Measurements from ENCODE around the gene UNC93A. TPM values are rescaled to one million over a fixed set of nuclear protein-coding genes. Genes with fewer than 3 reads are reported as not detected.

Gene UNC93A
- polyA plus RNA-seq, 6 donors from 2014 or later: not detected

DNA sequence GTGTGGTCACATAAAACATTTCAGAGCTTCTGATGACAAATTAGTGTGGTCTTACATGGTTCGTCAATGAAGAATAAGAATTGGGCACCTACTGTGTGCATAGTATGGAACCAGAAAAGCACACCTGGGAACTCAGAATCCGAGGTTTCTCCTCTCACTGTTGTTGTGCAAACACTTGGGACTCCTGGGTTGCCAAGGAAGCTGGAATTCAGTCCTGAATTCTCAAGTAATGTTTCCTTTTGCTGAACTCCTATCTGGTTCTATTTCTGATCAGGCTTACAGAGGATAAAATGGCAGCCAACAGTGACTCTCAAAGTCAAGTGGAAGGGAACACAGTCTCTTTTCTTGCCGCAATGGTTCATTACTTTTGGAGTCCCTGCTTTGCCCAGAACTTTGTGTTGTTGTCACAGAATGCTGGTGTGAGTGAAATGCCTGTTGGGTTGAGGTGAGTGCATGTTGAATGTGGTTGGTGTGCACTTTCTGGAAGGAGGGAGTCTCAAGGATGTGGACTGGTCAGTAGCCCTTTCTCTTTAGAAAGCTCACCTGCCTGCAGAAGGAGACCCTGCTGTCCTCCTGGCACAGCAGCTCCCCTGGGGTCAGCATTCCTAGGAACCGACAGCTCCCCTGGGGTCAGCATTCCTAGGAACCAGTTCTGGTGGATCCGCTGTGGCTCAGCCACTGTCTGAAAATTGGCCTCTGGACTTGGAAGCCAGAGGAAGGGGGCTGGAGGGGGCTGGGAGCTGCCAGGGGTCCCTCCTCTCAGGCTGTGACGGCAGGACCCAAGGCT, 1.4 kb downstream of the UNC93A start:
- H3K9me3 Mint-ChIP-seq: peaks cover 0 to under 1% (median 0%) of the 10 kb centered on the region in 7 donors

DNA sequence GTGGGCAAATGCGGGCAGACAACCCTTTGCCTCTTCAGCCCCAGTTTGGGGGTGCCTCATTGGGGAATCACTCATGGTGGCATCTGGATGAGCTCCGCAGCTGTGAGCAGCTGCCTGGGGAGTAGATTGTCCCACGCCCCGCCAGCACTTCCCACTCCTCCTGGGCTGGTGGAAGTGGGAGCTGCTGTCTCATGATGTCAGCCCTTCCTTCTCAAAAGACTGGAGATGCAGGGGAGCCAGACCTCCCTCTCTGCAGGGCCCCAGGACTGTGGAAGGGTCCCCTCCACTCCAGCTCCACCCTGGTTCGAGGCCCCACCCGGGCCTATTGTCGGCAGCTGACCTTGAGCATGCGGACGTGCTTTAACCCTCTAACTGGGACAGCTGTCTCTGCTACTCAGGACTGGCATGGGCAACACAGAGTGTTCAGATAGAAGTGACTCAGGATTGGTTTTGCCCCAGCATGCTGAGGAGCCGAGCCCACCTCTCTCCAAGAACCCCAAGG, 2.0 kb downstream of the UNC93A start:
- H3K4me1 Mint-ChIP-seq: peaks cover 3 to 5% (median 5%) of the 10 kb centered on the region in 3 donors
- no peak overlapping the region for H3K4me3 Mint-ChIP-seq
- DNase-seq (no peak), ATAC-seq (ENCODE audit: low read depth in 2 of 2) (no peak)
- peaks cover 0 to 7% (median 0%) of the 10 kb centered on the region in 7 donors for H3K9me3 Mint-ChIP-seq
- peaks cover 5 to 6% of the 10 kb centered on the region in 2 donors for H3K36me3 Mint-ChIP-seq
- H3K27ac Mint-ChIP-seq: no peak overlapping the region
- peaks cover 23 to 55% (median 49%) of the 10 kb centered on the region in 3 donors for H3K27me3 Mint-ChIP-seq

More for the DNA sequence above, 1.4 kb downstream of the UNC93A start:
- H3K27ac Mint-ChIP-seq: no peak overlapping the region
- no peak overlapping the region for H3K4me3 Mint-ChIP-seq
- peaks cover 22 to 48% (median 44%) of the 10 kb centered on the region in 3 donors for H3K27me3 Mint-ChIP-seq
- DNase-seq (no peak), ATAC-seq (ENCODE audit: low read depth in 2 of 2) (no peak)
- H3K4me1 Mint-ChIP-seq: no peaks in the 10 kb centered on the region
- peaks cover under 1 to 6% of the 10 kb centered on the region in 2 donors for H3K36me3 Mint-ChIP-seq

DNA sequence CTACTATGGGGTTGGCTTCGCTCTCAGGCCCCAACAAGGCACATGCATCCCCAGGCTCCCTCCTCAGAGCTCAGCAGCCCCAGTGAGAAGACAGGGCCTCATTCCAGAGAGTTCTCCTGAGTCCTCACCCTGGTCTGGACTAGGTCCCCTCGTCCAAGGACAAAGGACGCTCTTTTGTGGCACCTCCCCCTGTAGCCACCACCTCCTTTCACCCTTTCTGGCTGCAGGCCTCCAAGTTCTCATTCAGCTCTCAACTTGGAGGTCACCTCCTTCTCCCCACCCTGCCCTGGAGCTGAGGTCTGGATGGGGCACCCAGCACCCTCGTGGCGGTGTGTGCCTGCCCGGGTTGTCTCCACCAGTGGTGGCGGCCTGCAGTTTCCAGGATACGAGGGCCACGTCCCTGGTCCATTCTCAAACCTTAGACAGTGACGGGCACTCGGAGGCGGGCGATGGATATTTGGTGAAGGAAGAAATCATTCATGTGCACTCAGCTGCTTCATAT, 2.5 kb downstream of the UNC93A start:
- Mint-ChIP-seq H3K9me3 (peaks cover 0 to 9% (median 0%) of the 10 kb centered on the region in 7 donors), H3K27ac (no peak overlapping the region), H3K4me3 (no peak overlapping the region), H3K36me3 (peaks cover 5 to 6% of the 10 kb centered on the region in 2 donors), H3K27me3 (peaks cover 19 to 59% (median 52%) of the 10 kb centered on the region in 3 donors), H3K4me1 (peaks cover 4 to 9% (median 9%) of the 10 kb centered on the region in 3 donors)
- ATAC-seq (ENCODE audit: low read depth in 2 of 2) (no peak), DNase-seq (no peak)

DNA sequence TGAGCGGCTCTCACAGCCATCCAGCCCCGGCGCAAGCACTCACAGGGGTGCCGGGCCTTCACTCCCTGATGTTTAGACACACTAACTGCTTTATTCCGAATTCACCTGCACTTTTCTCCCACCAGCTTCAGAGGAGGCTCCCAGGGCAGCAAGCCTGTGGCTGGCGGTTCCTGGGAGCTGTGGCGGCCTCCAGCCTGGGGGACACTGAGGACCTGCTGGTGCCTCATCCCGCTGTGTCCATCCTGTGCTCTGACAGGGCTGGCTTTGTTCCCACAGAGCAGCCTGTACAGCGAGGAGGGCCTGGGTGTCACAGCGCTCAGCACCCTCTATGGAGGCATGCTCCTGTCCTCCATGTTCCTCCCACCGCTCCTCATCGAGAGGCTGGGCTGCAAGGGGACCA, 3.1 kb downstream of the UNC93A start:
- peaks cover 5 to 6% of the 10 kb centered on the region in 2 donors for H3K36me3 Mint-ChIP-seq
- peaks cover 0 to 9% (median 0%) of the 10 kb centered on the region in 7 donors for H3K9me3 Mint-ChIP-seq
- H3K27me3 Mint-ChIP-seq: peaks cover 19 to 59% (median 52%) of the 10 kb centered on the region in 3 donors
- ATAC-seq (ENCODE audit: low read depth in 2 of 2): no peak
- DNase-seq: no peak
- no peak overlapping the region for H3K4me3 Mint-ChIP-seq
- H3K4me1 Mint-ChIP-seq: peaks cover 4 to 9% (median 9%) of the 10 kb centered on the region in 3 donors
- no peak overlapping the region for H3K27ac Mint-ChIP-seq

DNA sequence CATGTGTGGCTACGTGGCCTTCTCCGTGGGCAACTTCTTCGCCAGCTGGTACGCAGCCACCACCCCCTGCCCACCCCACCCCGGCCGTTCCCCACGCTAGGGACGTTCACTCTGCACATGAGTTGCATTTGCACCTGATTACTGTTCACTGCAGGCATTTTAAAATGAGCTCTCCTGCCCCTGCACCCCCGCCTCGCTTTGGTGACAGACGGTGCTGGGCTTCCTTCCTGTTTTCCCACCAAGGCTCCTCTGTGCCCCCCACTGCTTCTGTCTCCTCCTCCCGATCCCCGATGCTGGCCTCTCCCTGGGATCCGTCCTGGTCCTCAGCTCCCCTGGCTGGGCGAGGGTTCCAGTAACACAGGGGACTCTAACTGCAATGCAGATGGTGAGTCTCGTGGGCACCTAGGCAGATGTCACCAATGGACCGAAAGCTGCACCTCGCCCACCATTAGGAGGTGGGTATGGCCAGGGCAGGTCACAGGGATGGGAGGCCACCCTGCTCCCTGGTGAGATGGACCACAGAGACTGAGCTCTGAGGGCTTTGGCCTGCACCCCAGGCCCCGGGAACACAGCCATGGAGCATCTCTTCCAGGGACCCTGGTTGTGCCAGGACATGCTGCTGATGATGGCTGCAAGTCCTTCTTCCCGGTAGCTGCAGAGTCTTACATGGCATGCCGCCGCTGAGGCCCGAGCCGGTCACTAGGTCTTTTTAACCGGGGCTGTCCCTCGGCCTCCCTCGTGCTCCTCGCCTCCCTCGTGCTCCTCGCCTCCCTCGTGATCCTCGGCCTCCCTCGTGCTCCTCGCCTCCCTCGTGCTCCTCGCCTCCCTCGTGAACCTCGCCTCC, 3.8 kb downstream of the UNC93A start:
- Mint-ChIP-seq H3K4me1 (peaks cover 4 to 9% (median 9%) of the 10 kb centered on the region in 3 donors), H3K9me3 (peaks cover 0 to 9% (median 0%) of the 10 kb centered on the region in 7 donors), H3K27ac (no peak overlapping the region), H3K27me3 (peaks cover 19 to 62% (median 57%) of the 10 kb centered on the region in 3 donors), H3K4me3 (no peak overlapping the region), H3K36me3 (peaks cover 5 to 6% of the 10 kb centered on the region in 2 donors)
- DNase-seq (no peak), ATAC-seq (ENCODE audit: low read depth in 2 of 2) (no peak)

DNA sequence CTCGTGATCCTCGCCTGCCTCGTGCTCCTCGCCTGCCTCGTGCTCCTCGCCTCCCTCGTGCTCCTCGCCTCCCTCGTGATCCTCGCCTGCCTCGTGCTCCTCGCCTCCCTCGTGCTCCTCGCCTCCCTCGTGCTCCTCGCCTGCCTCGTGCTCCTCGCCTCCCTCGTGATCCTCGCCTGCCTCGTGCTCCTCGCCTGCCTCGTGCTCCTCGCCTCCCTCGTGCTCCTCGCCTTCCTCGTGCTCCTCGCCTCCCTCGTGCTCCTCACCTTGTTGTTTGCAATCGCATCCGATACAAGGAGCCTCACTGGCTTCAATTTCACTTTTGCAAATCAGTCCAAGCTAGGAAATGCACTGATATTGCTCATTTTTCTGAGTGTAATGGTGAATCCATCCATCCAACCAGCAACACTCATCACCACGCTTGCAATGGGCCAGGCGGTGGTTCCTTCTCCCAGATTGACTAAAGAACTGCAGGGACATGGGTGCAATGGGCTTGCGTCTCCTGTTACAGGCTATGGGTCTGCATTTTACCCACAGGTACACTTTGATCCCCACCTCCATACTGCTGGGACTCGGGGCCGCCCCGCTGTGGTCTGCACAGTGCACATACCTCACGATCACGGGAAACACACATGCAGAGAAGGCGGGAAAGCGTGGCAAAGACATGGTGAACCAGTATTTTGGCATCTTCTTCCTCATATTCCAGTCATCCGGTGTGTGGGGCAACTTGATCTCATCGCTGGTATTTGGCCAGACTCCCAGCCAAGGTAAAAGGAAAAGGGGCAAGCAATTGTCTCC, 4.6 kb downstream of the UNC93A start:
- peak overlapping the region in 1 of 6 donors; percentile 14 for H3K27ac Mint-ChIP-seq
- H3K4me1 Mint-ChIP-seq: peaks cover 4 to 9% (median 9%) of the 10 kb centered on the region in 3 donors
- DNase-seq: no peak
- H3K27me3 Mint-ChIP-seq: peaks cover 23 to 68% (median 62%) of the 10 kb centered on the region in 3 donors
- peaks cover 5 to 6% of the 10 kb centered on the region in 2 donors for H3K36me3 Mint-ChIP-seq
- no peak for ATAC-seq (ENCODE audit: low read depth in 2 of 2)
- peaks cover 0 to 9% (median 0%) of the 10 kb centered on the region in 7 donors for H3K9me3 Mint-ChIP-seq
- H3K4me3 Mint-ChIP-seq: no peak overlapping the region

DNA sequence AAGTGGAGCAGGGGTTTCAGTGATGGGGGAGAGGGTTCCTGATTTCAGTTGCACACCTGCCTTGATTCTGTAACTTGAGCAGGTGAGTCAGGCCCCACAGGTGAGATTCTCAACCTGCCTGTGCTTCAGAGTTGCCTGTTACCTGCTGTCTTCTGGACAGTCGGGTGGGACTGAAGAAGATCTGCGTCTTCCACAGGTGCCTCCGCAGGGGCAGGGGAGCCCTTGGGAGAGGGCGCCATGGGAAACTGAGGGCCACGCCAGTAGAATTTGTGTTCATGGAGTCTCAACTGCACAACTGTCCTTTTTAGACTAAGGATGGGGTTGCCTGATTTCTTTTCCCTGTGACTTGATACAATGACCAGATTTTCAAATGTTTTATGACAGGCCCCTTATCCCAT, 5.2 kb downstream of the UNC93A start:
- H3K27me3 Mint-ChIP-seq: peaks cover 23 to 68% (median 62%) of the 10 kb centered on the region in 3 donors
- H3K27ac Mint-ChIP-seq: peak overlapping the region in 1 of 6 donors; percentile 14
- H3K4me3 Mint-ChIP-seq: no peak overlapping the region
- ATAC-seq (ENCODE audit: low read depth in 2 of 2): no peak
- no peak for DNase-seq
- peaks cover 5 to 6% of the 10 kb centered on the region in 2 donors for H3K36me3 Mint-ChIP-seq
- H3K9me3 Mint-ChIP-seq: peaks cover 0 to 9% (median 0%) of the 10 kb centered on the region in 7 donors
- peaks cover 4 to 9% (median 9%) of the 10 kb centered on the region in 3 donors for H3K4me1 Mint-ChIP-seq

DNA sequence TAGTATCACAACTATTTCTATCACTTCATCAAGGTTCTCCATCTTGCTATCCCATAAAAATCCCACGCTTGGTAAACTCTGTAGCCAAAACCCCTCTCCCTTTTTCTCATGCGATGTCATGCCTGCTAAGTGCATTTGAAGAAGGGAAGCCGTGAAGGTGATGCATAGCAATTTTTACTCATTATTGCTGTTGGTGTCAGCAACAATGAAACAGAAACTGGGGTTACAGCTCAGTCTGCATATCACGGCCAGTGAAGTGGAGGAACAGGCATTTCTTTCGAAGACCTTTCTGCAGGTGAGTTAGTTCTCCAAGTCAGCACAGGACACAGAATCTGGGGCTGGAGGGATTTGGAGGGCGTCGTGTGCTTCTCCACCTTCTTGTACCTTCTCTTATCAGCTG, 5.8 kb downstream of the UNC93A start:
- Mint-ChIP-seq H3K4me1 (peaks cover 4 to 9% (median 9%) of the 10 kb centered on the region in 3 donors), H3K27me3 (peaks cover 25 to 73% (median 62%) of the 10 kb centered on the region in 3 donors), H3K27ac (peak overlapping the region in 1 of 6 donors; percentile 10)

DNA sequence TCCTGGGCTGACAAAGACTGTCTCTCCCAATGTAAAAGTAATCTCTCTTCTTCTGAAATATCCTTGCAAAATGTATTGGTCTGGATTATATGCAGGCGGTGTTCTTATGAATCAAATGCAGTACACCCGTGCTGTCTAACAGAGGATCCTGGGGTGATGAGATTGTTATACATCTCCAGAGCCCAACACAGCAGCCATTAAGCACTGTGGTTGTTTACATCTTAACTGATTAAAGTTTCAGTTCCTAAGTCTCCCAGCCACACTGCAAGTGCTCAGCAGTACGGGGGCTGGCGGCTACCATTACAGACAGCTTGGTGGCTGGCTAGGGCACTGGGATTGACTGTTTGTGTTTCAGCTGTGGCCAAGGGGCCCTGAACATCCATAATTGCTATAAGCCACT, 7.0 kb downstream of the UNC93A start:
- Mint-ChIP-seq H3K9me3 (peaks cover 0 to 9% (median 1%) of the 10 kb centered on the region in 7 donors), H3K27ac (peak overlapping the region in 3 of 6 donors; percentile 17 to 65 (median 17)), H3K27me3 (peaks cover 27 to 74% (median 68%) of the 10 kb centered on the region in 3 donors), H3K4me3 (no peak overlapping the region), H3K4me1 (peaks cover 4 to 9% (median 9%) of the 10 kb centered on the region in 3 donors), H3K36me3 (peaks cover 5 to 6% of the 10 kb centered on the region in 2 donors)
- DNase-seq (no peak), ATAC-seq (ENCODE audit: low read depth in 2 of 2) (peak in 1 of 2 donors; percentile 28)

More for the DNA sequence above, 5.8 kb downstream of the UNC93A start:
- DNase-seq (no peak), ATAC-seq (ENCODE audit: low read depth in 2 of 2) (no peak)
- H3K36me3 Mint-ChIP-seq: peaks cover 5 to 6% of the 10 kb centered on the region in 2 donors
- no peak overlapping the region for H3K4me3 Mint-ChIP-seq
- H3K9me3 Mint-ChIP-seq: peaks cover 0 to 9% (median 0%) of the 10 kb centered on the region in 7 donors

DNA sequence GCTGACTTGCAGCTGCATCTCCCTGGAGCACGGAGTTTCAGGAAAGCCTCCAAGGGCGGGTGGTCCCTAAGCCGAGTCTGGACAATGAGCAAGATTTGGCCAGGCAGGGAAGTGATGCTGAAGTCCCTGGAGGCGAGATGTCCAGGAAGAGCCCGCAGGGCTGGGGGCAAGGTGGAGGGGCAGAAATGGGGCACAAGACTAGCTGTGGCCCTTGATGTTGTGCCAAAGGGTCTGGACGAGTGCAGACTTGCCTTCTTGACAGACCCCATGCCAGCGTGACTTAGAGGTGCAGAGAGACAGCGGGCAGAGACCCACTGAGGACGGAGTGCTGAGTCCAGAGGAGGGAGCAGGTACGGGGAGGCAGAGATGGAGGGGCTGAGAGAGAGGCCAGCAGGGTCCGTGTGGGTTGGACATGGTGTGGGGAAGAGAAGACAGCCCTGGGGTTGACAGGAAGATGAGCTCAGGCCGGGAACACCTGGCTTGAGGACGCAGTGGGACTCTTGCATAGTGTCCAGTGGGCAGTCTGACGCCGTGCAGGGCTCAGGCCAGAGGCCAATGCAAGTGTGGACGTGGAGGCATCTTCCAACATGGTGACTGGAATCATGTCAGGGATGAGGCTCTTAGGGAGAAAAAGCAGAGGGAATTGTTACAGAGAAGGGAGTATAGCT, 8.7 kb downstream of the UNC93A start:
- Mint-ChIP-seq H3K36me3 (peaks cover 5 to 6% of the 10 kb centered on the region in 2 donors), H3K27ac (peak overlapping the region in 1 of 6 donors; percentile 30), H3K27me3 (peaks cover 32 to 68% (median 66%) of the 10 kb centered on the region in 3 donors), H3K4me3 (no peak overlapping the region), H3K4me1 (peaks cover 4 to 9% (median 9%) of the 10 kb centered on the region in 3 donors), H3K9me3 (peaks cover 0 to 9% (median 1%) of the 10 kb centered on the region in 7 donors)
- DNase-seq (no peak), ATAC-seq (ENCODE audit: low read depth in 2 of 2) (no peak)

DNA sequence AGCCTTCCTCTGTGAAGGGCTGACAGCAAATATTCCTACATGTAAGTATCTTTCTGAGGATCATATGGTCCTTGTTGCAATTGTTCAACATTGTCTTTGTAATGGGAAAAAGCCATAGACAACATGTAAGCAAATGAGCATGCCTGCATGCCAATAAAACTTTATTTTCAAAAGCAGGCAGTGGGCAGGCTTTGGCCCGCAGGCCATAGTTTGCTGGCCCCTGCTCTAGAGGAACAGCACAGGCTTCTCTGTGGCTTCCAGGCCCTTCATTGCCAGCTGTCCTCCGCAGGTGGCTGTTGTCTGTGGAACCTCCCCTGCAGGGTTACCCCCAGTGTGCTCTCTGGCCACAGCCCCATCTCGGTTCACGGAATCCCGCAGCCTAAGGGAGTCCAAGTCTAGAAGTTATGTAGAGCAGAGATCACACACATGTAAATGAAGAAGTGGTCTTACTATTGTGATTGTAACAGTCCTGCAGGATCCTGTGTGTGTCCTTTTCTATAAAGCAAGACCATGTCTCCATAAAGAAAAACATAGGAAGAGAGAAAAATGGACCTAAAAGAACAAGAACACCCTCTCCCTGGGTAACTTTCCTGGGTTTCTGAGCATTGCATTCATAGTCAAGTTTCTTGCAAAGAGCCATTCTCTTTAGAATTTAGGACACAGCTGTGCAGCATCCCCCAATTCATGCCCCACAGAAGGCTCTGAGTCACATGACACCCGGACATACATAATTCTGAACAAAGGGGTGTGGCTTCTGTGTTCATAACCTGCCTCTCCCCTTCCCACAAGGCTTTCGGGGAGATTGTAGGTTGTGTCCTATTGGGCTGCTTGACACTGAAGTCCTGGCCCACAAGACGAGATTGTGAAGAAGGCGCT, 10.0 kb downstream of the UNC93A start:
- Mint-ChIP-seq H3K36me3 (peaks cover 0 to 5% of the 10 kb centered on the region in 2 donors), H3K27me3 (peaks cover 34 to 66% (median 63%) of the 10 kb centered on the region in 3 donors), H3K9me3 (peaks cover 0 to 9% (median 1%) of the 10 kb centered on the region in 7 donors), H3K4me3 (no peak overlapping the region), H3K4me1 (peaks cover 4 to 9% (median 9%) of the 10 kb centered on the region in 3 donors), H3K27ac (no peak overlapping the region)
- ATAC-seq (ENCODE audit: low read depth in 2 of 2): no peak
- no peak for DNase-seq
